ENCODE measurements around the gene REPS2.

The REPS2 gene

GRCh38 chrX:17005712-17006368 lies 59.4 kb downstream of the REPS2 start:
- POLR2A ChIA-PET (ENCODE audit: low non-redundant PET) = no interaction called here
- DNase-seq (ENCODE audit: low spot score) = no peak
- H3K27ac ChIP-seq = no peak overlapping the region
- no peak for TF ChIP-seq CTCF (conservative IDR thresholded peaks at IDR 0.05; ENCODE audit: low read depth)
- CTCF ChIA-PET = interaction anchor here (0.7 kb wide), 1 partner anchor 982 kb away, joined by 4 read pairs; no protein-coding TSS in a partner anchor

DNA sequence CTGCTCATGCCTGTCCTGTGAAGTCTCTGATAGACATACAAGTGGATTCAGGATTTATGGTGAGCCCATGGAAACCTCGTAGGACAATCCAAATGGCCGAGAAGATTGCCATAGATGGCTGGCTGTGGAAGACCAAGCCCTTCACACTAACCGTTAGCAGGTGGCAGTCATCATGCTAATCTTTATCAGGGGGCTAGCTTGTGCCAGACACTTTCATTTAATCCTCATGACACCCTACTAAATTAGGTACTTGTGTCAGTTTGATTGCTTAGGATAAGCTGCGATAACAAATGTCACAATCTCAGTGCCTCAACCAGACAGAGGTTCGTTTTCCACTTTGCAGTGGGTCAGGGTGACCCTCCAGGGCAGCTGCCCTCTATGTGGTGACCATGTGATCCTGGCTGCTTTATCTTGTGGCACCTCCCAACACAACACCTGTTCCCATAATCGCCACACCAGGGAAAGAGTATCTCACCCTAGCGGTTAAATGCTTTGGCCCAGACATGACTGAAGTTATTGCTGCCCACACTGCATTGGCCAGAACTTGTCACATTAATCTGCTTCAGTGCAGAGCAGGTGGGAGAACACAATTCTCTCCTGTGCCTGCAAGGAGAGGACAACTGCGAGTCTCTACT lies 60.8 kb downstream of the REPS2 start:
- CTCF ChIA-PET = no interaction called here
- no peak for TF ChIP-seq CTCF (conservative IDR thresholded peaks at IDR 0.05; ENCODE audit: low read depth)
- no peak for DNase-seq (ENCODE audit: low spot score)
- POLR2A ChIA-PET (ENCODE audit: low non-redundant PET) = no interaction called here
- H3K27ac ChIP-seq = no peak overlapping the region

GRCh38 chrX:17009856-17010625 lies 63.6 kb downstream of the REPS2 start:
- ChIA-PET POLR2A (ENCODE audit: low non-redundant PET) (no interaction called here), CTCF (no interaction called here)
- DNase-seq (ENCODE audit: low spot score) = no peak
- no peak for TF ChIP-seq CTCF (conservative IDR thresholded peaks at IDR 0.05; ENCODE audit: low read depth)
- H3K27ac ChIP-seq = no peak overlapping the region

GRCh38 chrX:17012465-17012864 lies 66.0 kb downstream of the REPS2 start:
- ChIA-PET CTCF (no interaction called here), POLR2A (ENCODE audit: low non-redundant PET) (no interaction called here)
- TF ChIP-seq CTCF (conservative IDR thresholded peaks at IDR 0.05; ENCODE audit: low read depth) = no peak
- H3K27ac ChIP-seq = no peak overlapping the region
- DNase-seq (ENCODE audit: low spot score) = no peak

- ChIA-PET CTCF (interaction anchor here (0.6 kb wide), 1 partner anchor 34 kb away, joined by 3 read pairs; no protein-coding TSS in a partner anchor), POLR2A (ENCODE audit: low non-redundant PET) (no interaction called here)
- no peak for DNase-seq (ENCODE audit: low spot score)
- H3K27ac ChIP-seq = no peak overlapping the region
- TF ChIP-seq CTCF (conservative IDR thresholded peaks at IDR 0.05; ENCODE audit: low read depth) = no peak
These were observed 67.8 kb downstream of the REPS2 start for GRCh38 chrX:17014216-17014615.

DNA sequence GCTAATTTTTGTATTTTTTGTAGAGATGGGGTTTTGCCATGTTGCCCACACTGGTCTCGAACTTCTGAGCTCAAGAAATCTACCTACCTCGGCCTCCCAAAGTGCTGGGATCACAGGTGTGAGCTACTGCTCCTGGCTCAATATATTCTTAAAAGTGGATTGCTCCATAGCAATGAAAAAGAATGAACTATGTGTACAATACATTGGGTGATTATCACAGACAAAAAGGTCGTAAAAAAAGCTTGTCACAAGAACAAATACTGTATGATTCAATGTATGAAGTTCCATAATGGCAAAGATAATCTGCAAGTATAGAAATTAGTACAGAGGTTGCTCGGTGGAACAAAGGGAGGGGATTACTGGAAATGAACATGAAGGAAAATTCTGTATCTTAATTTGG lies 70.7 kb downstream of the REPS2 start:
- no peak for DNase-seq (ENCODE audit: low spot score)
- no peak for TF ChIP-seq CTCF (conservative IDR thresholded peaks at IDR 0.05; ENCODE audit: low read depth)
- ChIA-PET CTCF (no interaction called here), POLR2A (ENCODE audit: low non-redundant PET) (no interaction called here)
- no peak overlapping the region for H3K27ac ChIP-seq
